ENCODE measurements around the gene MCRS1.

Gene MCRS1

GRCh38 chr12:49604856-49605255 lies 36.9 kb upstream of the MCRS1 start:
- no peak for DNase-seq (ENCODE audit: low read depth)
- H3K4me3 ChIP-seq (ENCODE audit: low read depth, low read length) = no peak overlapping the region
- no peak for TF ChIP-seq CTCF (conservative IDR thresholded peaks at IDR 0.05; ENCODE audit: low read depth, low read length)

- TF ChIP-seq CTCF (conservative IDR thresholded peaks at IDR 0.05; ENCODE audit: low read depth, low read length) = no peak
- H3K4me3 ChIP-seq (ENCODE audit: low read depth, low read length) = no peak overlapping the region
Observed at GRCh38 chr12:49603721-49604120, 35.8 kb upstream of the MCRS1 start.

GRCh38 chr12:49599961-49600360 lies 32.0 kb upstream of the MCRS1 start:
- H3K4me3 ChIP-seq (ENCODE audit: low read depth, low read length) = no peak overlapping the region
- TF ChIP-seq CTCF (conservative IDR thresholded peaks at IDR 0.05; ENCODE audit: low read depth, low read length) = no peak
- DNase-seq (ENCODE audit: low read depth) = no peak

More at GRCh38 chr12:49603721-49604120, 35.8 kb upstream of the MCRS1 start:
- DNase-seq (ENCODE audit: low read depth) = no peak

GRCh38 chr12:49598527-49598926 lies 30.6 kb upstream of the MCRS1 start:
- no peak overlapping the region for H3K4me3 ChIP-seq (ENCODE audit: low read depth, low read length)
- no peak for TF ChIP-seq CTCF (conservative IDR thresholded peaks at IDR 0.05; ENCODE audit: low read depth, low read length)
- DNase-seq (ENCODE audit: low read depth) = no peak

GRCh38 chr12:49588721-49589516 lies 21.0 kb upstream of the MCRS1 start:
- H3K4me3 ChIP-seq (ENCODE audit: low read depth, low read length) = no peak overlapping the region
- DNase-seq (ENCODE audit: low read depth) = no peak
- no peak for TF ChIP-seq CTCF (conservative IDR thresholded peaks at IDR 0.05; ENCODE audit: low read depth, low read length)

- no peak overlapping the region for H3K4me3 ChIP-seq (ENCODE audit: low read depth, low read length)
- no peak for DNase-seq (ENCODE audit: low read depth)
- no peak for TF ChIP-seq CTCF (conservative IDR thresholded peaks at IDR 0.05; ENCODE audit: low read depth, low read length)
Observed at GRCh38 chr12:49588281-49588680, 20.3 kb upstream of the MCRS1 start.

Data from choroid plexus epithelial cell (primary cell).